ENCODE measurements around the gene KLHL12.

Gene KLHL12

GRCh38 chr1:202850593-202851362 is 76.3 kb downstream of the KLHL12 start:
- intact Hi-C loops (cut with DNase I; ENCODE audit: low total_unique reads) = no loop called here
- H3K4me1 ChIP-seq = no peaks in the 10 kb centered on the region
- H3K27me3 ChIP-seq = no peaks in the 10 kb centered on the region
- H3K36me3 ChIP-seq = no peaks in the 10 kb centered on the region
- DNase-seq = peak in 1 of 2 donors; percentile 56
- no peak for TF ChIP-seq CTCF (IDR thresholded peaks at IDR 0.05)
- H3K27ac ChIP-seq = no peak overlapping the region
- H3K9me3 ChIP-seq = no peaks in the 10 kb centered on the region
- no peak overlapping the region for H3K4me3 ChIP-seq

GRCh38 chr1:202848191-202848542 is 78.9 kb downstream of the KLHL12 start:
- Histone ChIP-seq H3K9me3 (no peaks in the 10 kb centered on the region), H3K27ac (no peak overlapping the region), H3K4me3 (no peak overlapping the region), H3K27me3 (peaks cover 0 to 4% of the 10 kb centered on the region in 2 donors), H3K36me3 (no peaks in the 10 kb centered on the region), H3K4me1 (no peaks in the 10 kb centered on the region)
- TF ChIP-seq CTCF (IDR thresholded peaks at IDR 0.05) = no peak
- intact Hi-C loops (cut with DNase I; ENCODE audit: low total_unique reads) = no loop called here
- no peak for DNase-seq

DNA sequence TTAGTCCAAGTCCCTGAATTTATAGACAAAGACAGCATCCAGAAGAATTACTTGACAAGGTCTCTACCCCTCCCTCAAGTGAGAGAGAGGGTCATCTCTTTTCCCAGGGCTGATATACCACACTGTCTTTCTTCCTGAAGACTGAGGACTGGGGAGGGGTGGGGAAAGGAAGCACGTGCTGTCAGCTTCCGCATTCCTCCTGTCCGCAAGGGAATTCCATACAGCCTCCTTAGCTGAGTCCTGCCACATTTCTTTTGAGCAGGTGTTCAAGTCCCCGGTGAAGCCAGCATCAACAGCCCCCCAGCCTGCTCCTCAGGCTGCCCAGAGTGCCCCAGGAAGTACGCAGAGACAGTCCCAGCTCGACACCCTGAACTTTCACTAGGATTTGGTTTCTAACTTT is 82.1 kb downstream of the KLHL12 start:
- Histone ChIP-seq H3K9me3 (no peaks in the 10 kb centered on the region), H3K27ac (no peak overlapping the region), H3K27me3 (peaks cover 0 to 4% of the 10 kb centered on the region in 2 donors), H3K4me3 (no peak overlapping the region), H3K36me3 (no peaks in the 10 kb centered on the region), H3K4me1 (no peaks in the 10 kb centered on the region)
- TF ChIP-seq CTCF (IDR thresholded peaks at IDR 0.05) = no peak
- DNase-seq = no peak
- intact Hi-C loops (cut with DNase I; ENCODE audit: low total_unique reads) = no loop called here

DNA sequence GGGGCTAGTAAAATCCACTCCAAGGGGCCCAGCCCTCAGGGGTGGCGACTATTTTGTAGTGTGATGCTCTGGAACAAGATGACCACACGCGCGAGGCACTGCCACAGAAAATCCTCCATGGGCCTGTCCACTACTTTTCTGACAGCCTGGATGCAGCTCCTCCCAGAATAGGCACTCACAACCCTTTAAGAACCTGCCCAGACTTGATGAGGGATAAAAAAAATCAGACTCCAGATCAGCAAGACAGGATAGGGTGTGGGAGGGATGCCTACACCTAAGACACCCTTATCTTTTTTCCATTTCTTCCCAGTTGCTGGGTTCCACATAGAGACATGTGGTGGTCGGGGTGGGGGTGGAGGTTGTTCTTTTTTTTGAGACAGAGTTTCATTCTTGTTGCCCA is 82.8 kb downstream of the KLHL12 start:
- TF ChIP-seq CTCF (IDR thresholded peaks at IDR 0.05) = no peak
- Histone ChIP-seq H3K9me3 (no peaks in the 10 kb centered on the region), H3K4me3 (no peak overlapping the region), H3K27me3 (peaks cover 0 to 4% of the 10 kb centered on the region in 2 donors), H3K36me3 (no peaks in the 10 kb centered on the region), H3K27ac (no peak overlapping the region), H3K4me1 (no peaks in the 10 kb centered on the region)
- intact Hi-C loops (cut with DNase I; ENCODE audit: low total_unique reads) = no loop called here
- DNase-seq = no peak

GRCh38 chr1:202843081-202843480 is 84.0 kb downstream of the KLHL12 start:
- no peak for TF ChIP-seq CTCF (IDR thresholded peaks at IDR 0.05)
- no peak for DNase-seq
- Histone ChIP-seq H3K27me3 (peaks cover 0 to 4% of the 10 kb centered on the region in 2 donors), H3K4me3 (no peak overlapping the region), H3K9me3 (no peaks in the 10 kb centered on the region), H3K36me3 (no peaks in the 10 kb centered on the region), H3K4me1 (no peaks in the 10 kb centered on the region), H3K27ac (no peak overlapping the region)
- intact Hi-C loops (cut with DNase I; ENCODE audit: low total_unique reads) = no loop called here
